GM10248 (cell line): ENCODE results near the gene IFNL4.
"Not testable (repeated sequence)": the region's sequence is repeated elsewhere in the genome, so short reads cannot be mapped to it uniquely, and the experiment has no call there.

Experiments used
- CTCF ChIA-PET: fragments of 300-600 bp; sonication (Branson Sonifier 250); formaldehyde crosslinking; extraction: SDS; loops from one replicate; lab custom pipeline; 2021; ENCODE audit warnings: antibody characterized with exemption; lab: Yijun Ruan, JAX
- POLR2A ChIA-PET: fragments of 350-650 bp; sonication (Branson Sonifier 250); formaldehyde crosslinking; extraction: SDS; loops from one replicate; lab custom pipeline; 2020; ENCODE audit warnings: antibody characterized with exemption; lab: Yijun Ruan, JAX
- DNase-seq: peaks from one replicate; pipeline ENCODE4 v3.0.0; 2012; ENCODE audit errors: extremely low spot score
- CTCF ChIP-seq: IDR thresholded peaks from 2 replicates; pipeline ENCODE4 v1.5.1; 2012; ENCODE audit warnings: mild to moderate bottlenecking, low read depth; ENCODE audit errors: extremely low read depth, missing control alignments, control extremely low read depth

The IFNL4 gene

GRCh38 chr19:39247701-39248664 is 673 bp downstream of the IFNL4 start:
- TF ChIP-seq CTCF: no peak
- POLR2A ChIA-PET: no interaction called here
- DNase-seq: no peak
- CTCF ChIA-PET: interaction anchor here (1.2 kb wide), 1 partner anchor 12 kb away, joined by 3 read pairs; no protein-coding TSS in a partner anchor

GRCh38 chr19:39246951-39247669 is 1.5 kb downstream of the IFNL4 start:
- DNase-seq: no peak
- CTCF ChIA-PET: interaction anchor here (1.2 kb wide), 1 partner anchor 13 kb away, joined by 3 read pairs; no protein-coding TSS in a partner anchor

DNA sequence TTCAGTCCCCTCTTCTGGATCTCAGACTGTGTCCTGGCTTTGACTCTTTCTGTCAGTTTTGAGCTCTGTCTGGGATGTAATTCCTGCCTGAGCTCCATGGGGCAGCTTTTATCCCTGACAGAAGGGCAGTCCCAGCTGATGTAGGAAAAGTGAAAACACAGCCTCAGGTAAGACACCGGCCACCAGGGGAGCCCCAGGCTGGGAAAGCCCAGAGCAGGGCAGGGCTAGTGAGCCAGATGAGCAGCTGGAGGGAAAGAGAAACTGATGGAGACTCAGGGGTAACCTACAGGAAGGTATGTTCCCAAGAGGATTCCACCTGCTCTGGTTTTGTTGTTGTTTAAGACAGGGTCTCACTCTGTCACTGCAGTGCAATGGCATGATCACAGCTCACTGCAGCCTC is 3.5 kb downstream of the IFNL4 start:
- DNase-seq, POLR2A ChIA-PET: not testable (repeated sequence)
- CTCF ChIA-PET: interaction anchor here (1.1 kb wide), 1 partner anchor 10 kb away, joined by 3 read pairs; no protein-coding TSS in a partner anchor

More at GRCh38 chr19:39246951-39247669, 1.5 kb downstream of the IFNL4 start:
- POLR2A ChIA-PET: no interaction called here
- no peak for TF ChIP-seq CTCF

GRCh38 chr19:39244410-39245100 is 4.1 kb downstream of the IFNL4 start, which contains the start of gene IFNL3:
TSS of gene IFNL3 (minus strand) at chr19:39245006. CDS start at chr19:39244967, 39 bp downstream.
- POLR2A ChIA-PET, DNase-seq: not testable (repeated sequence)
- CTCF ChIA-PET: interaction anchor here (1.1 kb wide), 1 partner anchor 10 kb away, joined by 3 read pairs; no protein-coding TSS in a partner anchor

DNA sequence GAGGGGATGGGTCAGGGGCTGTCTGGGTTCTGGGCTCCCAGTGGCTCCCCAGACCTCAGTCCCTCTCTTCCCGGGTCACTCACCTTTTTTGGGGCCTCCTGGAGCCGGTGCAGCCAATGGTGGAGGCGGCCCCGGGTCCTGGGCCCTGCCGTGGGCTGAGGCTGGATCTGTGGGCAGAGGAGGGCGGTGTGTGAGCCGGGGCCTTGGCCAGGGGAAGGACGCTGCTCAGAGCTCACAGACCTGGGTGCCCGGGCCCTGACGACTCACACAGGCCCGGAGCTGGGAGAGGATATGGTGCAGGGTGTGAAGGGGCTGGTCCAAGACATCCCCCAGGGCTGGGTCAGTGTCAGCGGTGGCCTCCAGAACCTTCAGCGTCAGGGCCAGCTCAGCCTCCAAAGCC is 4.9 kb downstream of the IFNL4 start:
- POLR2A ChIA-PET, DNase-seq, CTCF ChIA-PET: not testable (repeated sequence)

DNA sequence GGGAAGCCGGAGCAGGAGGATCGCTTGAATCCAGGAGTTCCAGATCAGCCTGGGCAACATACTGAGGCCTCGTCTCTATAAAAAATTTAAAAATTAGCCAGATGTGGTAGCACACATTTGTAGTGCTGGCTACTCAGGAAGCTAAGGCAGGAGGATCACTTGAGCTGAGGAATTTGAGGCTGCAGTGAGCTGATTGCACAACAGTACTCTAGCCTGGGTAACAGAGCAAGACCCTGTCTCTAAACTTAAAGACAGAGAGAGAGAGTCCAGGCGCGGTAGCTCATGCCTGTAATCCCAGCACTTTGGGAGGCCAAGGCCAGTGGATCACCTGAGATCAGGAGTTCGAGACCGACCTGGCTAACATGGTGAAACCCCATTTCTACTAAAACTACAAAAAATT is 8.2 kb downstream of the IFNL4 start:
- no peak for DNase-seq
- ChIA-PET CTCF (no interaction called here), POLR2A (no interaction called here)
- TF ChIP-seq CTCF: no peak

DNA sequence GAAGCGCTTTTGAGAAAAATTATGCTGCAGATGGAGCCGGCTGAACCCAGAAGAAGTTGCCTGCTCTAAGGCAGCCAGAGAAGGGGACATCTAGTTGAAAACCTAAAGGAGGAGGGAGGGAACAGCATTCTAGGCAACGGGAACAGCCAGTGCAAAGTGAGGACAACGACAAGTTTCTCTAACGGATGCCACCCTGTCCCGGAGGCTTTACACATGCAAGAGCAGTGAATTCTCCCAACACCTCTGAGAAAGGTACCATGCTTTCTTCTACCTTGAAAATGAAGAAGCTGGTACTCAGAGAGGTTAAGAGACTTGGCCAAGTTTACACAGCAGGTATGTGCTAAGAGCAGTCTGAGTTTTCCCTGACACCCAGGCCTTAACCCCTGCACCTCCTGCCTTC is 9.7 kb downstream of the IFNL4 start:
- DNase-seq: no peak
- no peak for TF ChIP-seq CTCF
- ChIA-PET CTCF (interaction anchor here (1.4 kb wide), 1 partner anchor 10 kb away, joined by 3 read pairs; no protein-coding TSS in a partner anchor), POLR2A (no interaction called here)
